ENCODE measurements around the gene GALP.

DNA sequence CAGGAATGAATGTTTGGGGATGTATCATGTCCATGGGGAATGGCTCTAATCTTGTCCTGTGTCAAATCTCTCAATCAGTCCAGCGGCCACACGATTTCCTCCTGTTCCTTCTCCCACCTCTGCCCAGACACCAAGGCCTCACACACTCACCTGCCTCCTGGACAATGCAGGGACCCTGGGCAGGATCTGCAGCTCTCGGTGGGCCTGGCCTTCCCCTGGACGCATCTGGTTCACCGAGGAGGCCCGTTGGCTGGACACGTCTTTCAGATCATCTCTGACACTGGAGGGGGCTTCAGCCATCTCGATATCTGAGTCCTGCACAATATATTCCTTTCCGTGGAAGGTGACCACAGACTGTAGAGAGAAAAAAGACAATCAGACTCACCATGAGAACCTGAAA, 47.7 kb downstream of the GALP start:
- TF ChIP-seq, protein P1, sequence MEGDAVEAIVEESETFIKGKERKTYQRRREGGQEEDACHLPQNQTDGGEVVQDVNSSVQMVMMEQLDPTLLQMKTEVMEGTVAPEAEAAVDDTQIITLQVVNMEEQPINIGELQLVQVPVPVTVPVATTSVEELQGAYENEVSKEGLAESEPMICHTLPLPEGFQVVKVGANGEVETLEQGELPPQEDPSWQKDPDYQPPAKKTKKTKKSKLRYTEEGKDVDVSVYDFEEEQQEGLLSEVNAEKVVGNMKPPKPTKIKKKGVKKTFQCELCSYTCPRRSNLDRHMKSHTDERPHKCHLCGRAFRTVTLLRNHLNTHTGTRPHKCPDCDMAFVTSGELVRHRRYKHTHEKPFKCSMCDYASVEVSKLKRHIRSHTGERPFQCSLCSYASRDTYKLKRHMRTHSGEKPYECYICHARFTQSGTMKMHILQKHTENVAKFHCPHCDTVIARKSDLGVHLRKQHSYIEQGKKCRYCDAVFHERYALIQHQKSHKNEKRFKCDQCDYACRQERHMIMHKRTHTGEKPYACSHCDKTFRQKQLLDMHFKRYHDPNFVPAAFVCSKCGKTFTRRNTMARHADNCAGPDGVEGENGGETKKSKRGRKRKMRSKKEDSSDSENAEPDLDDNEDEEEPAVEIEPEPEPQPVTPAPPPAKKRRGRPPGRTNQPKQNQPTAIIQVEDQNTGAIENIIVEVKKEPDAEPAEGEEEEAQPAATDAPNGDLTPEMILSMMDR (IDR thresholded peaks at IDR 0.05; ENCODE audit: low read depth, low read length, missing input control) = no peak
- TF ChIP-seq JUND (IDR thresholded peaks at IDR 0.05) (no peak), NR2F2 (IDR thresholded peaks at IDR 0.05) (no peak)
